Activated T-helper 2 cell treated with anti-CD3 and anti-CD28 coated beads, Interferon-gamma antibody, Interleukin-2, Interleukin-4, amounts not matched to agents 10 μg/mL and 5 μg/mL and 100 μg/mL, durations not matched to agents 14 hours and 24 hours and 36 hours (primary cell): ENCODE data around the gene ASCL3. TPM values are rescaled to one million over a fixed set of nuclear protein-coding genes. Genes with fewer than 3 reads are reported as not detected.
"Not testable (repeated sequence)": the region's sequence is repeated elsewhere in the genome, so short reads cannot be mapped to it uniquely, and the experiment has no call there.

ENCODE experiments used
- DNase-seq: peaks from one replicate; pipeline ENCODE4 v3.0.0; 2021; ENCODE audit warnings: low spot score
- H3K27ac Mint-ChIP-seq: one replicate; pipeline ENCODE4 v1.8.0; 2021; ENCODE audit warnings: mixed read lengths
- H3K27me3 Mint-ChIP-seq: one replicate; pipeline ENCODE4 v1.8.0; 2021; ENCODE audit warnings: low read depth, mixed read lengths
- H3K36me3 Mint-ChIP-seq: one replicate; pipeline ENCODE4 v1.8.0; 2021; ENCODE audit warnings: low read depth, mixed read lengths
- H3K4me1 Mint-ChIP-seq: one replicate; pipeline ENCODE4 v1.8.0; 2021; ENCODE audit warnings: low read depth, mixed read lengths
- H3K4me3 Mint-ChIP-seq: one replicate; pipeline ENCODE4 v1.8.0; 2021; ENCODE audit warnings: low read depth, mild to moderate bottlenecking, moderate library complexity, mixed read lengths
- H3K9me3 Mint-ChIP-seq: one replicate; pipeline ENCODE4 v1.8.0; 2021; ENCODE audit warnings: mixed read lengths
- intact Hi-C: fragments of 100-400 bp; cut with micrococcal nuclease; formaldehyde crosslinking; loops from one replicate; pipeline ENCODE4 v1.15.1; 2023
- total RNA-seq: library from RNA; stranded (reverse); gene quantifications from 2 replicates; pipeline ENCODE4 v1.2.3, GENCODE V29; 2022

Gene ASCL3, protein sequence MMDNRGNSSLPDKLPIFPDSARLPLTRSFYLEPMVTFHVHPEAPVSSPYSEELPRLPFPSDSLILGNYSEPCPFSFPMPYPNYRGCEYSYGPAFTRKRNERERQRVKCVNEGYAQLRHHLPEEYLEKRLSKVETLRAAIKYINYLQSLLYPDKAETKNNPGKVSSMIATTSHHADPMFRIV
- total RNA-seq, result not detected in 2 replicates

DNA sequence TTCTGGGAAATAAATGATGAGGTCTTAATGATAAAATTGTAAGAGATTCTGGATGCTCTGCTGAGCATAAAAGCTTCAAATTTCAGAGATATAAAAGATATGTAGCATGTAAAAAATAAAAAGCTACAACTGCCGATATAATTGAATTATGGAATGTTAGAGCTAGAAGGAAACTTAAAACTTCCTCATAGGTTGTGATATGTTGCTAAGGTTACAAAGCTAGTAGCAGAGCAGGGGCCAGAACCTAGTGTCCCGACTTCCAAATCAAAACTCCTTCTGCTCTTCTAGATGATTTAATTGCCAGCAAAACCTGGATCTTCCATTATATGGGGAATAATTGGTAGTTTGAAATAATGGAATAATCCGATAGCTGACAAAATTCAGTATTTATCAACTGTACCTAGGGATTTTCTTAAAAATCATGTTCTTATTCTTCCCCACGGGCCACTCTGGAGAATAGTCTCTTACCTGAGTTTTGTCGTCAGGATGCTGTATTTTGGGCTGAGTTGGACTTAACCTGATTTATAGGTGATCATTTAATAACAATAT is at the start of gene ASCL3:
Gene ASCL3 (minus strand): TSS at position 499 of the 549 bp plus-strand sequence. CDS start 4,855 bp downstream, outside the sequence.
- DNase-seq, result no peak
- Mint-ChIP-seq H3K27me3 (peaks cover 23% of the 10 kb centered on the region), H3K27ac (no peak within 1 kb of the TSS), H3K4me3 (no peak within 1 kb of the TSS), H3K36me3 (peaks cover 8% of the 10 kb centered on the region), H3K9me3 (no peaks in the 10 kb centered on the region), H3K4me1 (peaks cover 4% of the 10 kb centered on the region)
- intact Hi-C loops, result no loop called here

DNA sequence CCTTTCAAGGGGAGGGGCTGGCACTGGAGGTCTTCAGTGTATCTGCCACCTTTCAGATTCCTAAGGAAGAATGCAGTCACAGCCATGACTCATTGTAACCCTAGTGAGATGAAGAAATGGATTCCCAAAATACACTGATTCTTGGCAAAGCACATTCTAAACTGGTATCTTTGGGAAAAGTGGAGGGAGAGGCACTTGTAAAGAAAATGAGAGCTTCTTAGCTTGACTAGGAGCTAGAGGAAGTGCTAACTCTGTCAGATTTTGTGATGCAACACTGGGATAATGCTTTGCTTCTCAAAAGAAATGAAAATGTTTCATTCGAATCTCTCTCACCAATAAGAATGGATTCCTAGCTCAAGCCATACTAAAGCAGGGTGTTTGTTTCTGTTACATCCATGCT is 46.6 kb upstream of the ASCL3 start:
- no peaks in the 10 kb centered on the region for H3K36me3 Mint-ChIP-seq
- peaks cover 18% of the 10 kb centered on the region for H3K27me3 Mint-ChIP-seq
- H3K27ac Mint-ChIP-seq, result no peak overlapping the region
- no peaks in the 10 kb centered on the region for H3K9me3 Mint-ChIP-seq
- intact Hi-C loops, result no loop called here
- DNase-seq, result no peak
- H3K4me3 Mint-ChIP-seq, result no peak overlapping the region
- peaks cover 10% of the 10 kb centered on the region for H3K4me1 Mint-ChIP-seq

DNA sequence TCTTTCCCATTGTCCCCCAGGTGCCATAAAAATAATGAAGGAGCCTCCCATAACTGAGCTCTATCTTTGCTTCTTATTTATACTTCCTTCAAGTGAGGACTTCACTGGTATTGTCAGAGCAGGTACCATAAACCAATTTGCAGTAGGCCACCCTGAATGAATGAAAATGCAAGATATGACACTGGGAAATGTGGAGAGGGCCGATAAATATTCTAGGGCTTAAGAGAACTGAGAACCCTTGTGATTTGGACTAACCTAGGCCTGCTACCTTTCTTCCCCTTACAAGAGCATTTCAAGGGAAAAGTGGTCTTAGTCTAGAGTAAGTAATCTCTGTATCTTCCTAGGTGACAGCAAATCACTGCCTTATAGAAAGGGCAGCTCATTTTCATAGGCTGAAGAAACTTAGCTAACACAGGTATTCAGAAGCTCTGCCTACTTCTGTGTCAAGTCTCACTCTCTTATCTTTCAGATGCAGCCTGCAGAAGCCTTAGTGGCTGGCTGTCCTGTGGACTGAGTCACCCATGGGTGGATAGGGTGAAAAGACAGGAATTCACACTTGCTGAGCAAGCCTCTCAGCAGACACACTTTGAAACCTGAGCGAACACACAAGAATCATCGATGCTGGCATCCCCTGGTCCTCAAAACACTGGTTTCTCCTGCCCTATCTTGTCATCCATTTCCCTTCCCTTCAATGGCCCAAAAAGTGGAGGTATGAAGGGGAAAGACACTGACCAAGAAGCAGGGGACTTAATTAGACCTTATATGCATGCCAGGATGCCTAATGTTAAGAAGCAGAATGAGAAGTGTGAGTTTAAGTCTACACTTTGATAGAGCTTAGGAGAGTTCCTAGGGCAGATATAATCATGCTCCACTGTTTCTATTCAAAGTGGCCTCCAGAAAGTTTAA is 45.8 kb upstream of the ASCL3 start:
- intact Hi-C loops, result no loop called here
- Mint-ChIP-seq H3K27ac (no peak overlapping the region), H3K27me3 (peaks cover 13% of the 10 kb centered on the region), H3K4me3 (no peak overlapping the region), H3K9me3 (no peaks in the 10 kb centered on the region), H3K4me1 (peaks cover 13% of the 10 kb centered on the region), H3K36me3 (no peaks in the 10 kb centered on the region)
- DNase-seq, result no peak

DNA sequence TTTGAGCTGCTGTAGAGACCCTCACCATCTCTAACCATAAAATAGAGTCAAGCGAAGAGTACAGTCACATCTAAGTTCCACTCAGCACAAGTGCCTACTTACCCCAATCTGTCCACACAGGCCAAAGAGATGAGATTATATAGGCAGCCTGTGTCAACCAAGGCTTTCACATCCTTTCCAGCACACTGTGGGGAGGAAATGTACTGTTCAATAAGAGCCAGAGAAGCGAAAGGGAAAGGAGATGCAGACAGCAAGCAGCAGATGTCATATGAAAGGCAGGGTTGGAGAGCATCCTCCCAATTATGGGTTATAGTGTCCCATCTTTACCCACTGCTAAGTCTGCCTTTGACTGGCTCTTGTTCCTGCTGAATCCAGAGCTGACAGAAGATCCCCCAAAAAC is 44.6 kb upstream of the ASCL3 start:
- H3K36me3 Mint-ChIP-seq, result no peaks in the 10 kb centered on the region
- DNase-seq, result no peak
- H3K9me3 Mint-ChIP-seq, result no peaks in the 10 kb centered on the region
- H3K4me1 Mint-ChIP-seq, result peaks cover 15% of the 10 kb centered on the region
- H3K27ac Mint-ChIP-seq, result peak overlapping the region; percentile 10
- intact Hi-C loops, result no loop called here
- H3K27me3 Mint-ChIP-seq, result peaks cover 13% of the 10 kb centered on the region
- H3K4me3 Mint-ChIP-seq, result no peak overlapping the region

DNA sequence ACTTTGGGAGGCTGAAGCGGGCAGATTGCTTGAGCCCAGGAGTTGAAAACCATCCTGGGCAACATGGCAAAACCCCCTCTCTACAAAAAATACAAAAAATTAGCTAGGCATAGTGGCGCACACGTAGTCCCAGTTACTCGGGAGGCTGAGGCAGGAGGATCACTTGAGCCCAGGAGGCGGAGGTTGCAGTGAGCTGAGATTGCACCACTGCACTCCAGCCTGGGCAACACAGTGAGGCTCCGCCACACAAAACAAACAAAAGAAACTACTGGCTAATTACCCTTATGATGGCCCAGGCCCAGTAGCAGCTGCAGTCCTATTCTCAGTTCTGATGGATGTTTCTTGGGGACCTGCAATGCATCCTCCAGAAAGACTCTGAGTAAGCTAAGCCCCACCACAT is 44.0 kb upstream of the ASCL3 start:
- Mint-ChIP-seq H3K4me1 (peaks cover 15% of the 10 kb centered on the region), H3K27me3 (peaks cover 11% of the 10 kb centered on the region)
- H3K4me3 Mint-ChIP-seq, H3K9me3 Mint-ChIP-seq, H3K36me3 Mint-ChIP-seq, H3K27ac Mint-ChIP-seq, DNase-seq, intact Hi-C loops: not testable (repeated sequence)

DNA sequence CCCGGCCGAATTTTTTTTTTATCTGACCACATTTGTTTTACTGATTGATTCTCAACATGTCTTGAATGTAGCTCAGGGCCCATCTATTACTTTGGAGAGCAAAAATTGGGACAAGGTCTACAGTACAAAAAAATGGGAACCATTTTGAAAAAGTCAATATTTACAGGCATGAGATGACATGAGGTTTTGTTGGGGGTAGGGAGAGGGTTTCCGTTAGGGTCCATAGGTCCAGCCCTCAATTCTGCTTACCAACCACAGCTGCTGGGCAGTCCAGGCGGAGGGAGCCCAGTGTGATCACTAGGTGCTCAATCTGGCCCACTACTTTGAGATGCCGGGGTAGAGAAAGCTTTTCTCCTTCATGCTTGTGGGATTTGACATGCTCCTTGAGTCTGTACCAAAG is 42.6 kb upstream of the ASCL3 start:
- no peak overlapping the region for H3K4me3 Mint-ChIP-seq
- intact Hi-C loops, result no loop called here
- no peaks in the 10 kb centered on the region for H3K36me3 Mint-ChIP-seq
- H3K27ac Mint-ChIP-seq, result no peak overlapping the region
- H3K27me3 Mint-ChIP-seq, result peaks cover 11% of the 10 kb centered on the region
- DNase-seq, result no peak
- H3K9me3 Mint-ChIP-seq, result no peaks in the 10 kb centered on the region
- peaks cover 15% of the 10 kb centered on the region for H3K4me1 Mint-ChIP-seq

DNA sequence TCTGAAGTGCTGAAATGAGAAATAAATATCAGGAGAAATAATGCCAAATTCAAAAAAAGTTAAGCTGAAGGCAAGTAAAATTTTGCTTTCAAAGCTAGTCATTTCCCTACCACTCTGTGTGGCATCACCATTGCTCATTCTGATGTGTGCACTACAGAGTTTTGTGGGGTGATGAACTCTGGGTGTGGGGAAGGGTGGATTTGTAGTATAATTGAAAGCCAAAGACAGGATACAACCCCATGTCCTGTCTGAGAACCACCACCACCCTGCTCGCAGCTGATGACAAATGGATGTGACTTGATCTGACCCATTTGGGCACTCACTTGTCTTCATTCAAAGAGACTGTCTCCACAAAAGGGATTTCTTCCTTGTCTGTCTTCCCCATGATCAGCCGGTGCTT is 40.7 kb upstream of the ASCL3 start:
- Mint-ChIP-seq H3K9me3 (no peaks in the 10 kb centered on the region), H3K4me3 (no peak overlapping the region), H3K27me3 (no peaks in the 10 kb centered on the region), H3K36me3 (no peaks in the 10 kb centered on the region), H3K4me1 (peaks cover 13% of the 10 kb centered on the region), H3K27ac (no peak overlapping the region)
- DNase-seq, result no peak
- intact Hi-C loops, result no loop called here

DNA sequence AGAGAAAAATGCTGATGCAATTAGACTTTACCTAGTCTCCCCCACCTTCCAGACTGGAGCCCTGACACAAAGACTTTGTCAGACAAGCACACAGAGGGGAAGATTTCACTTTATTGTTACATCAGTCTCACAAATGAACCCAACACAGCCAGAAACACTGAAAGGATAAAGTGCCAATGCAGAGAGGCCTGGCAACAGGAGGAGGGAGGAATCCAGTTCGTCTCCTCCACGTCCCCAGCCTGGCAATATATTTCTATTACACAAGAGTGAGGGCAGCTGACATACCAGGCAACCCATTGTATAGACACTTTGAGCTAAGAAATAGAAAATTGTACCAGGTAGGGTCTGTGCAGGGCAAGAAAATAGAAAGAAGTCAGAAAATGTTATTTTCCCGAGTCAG is 37.7 kb upstream of the ASCL3 start:
- H3K27me3 Mint-ChIP-seq, result no peaks in the 10 kb centered on the region
- H3K36me3 Mint-ChIP-seq, result no peaks in the 10 kb centered on the region
- H3K9me3 Mint-ChIP-seq, result no peaks in the 10 kb centered on the region
- no peak overlapping the region for H3K4me3 Mint-ChIP-seq
- no peak overlapping the region for H3K27ac Mint-ChIP-seq
- intact Hi-C loops, result no loop called here
- H3K4me1 Mint-ChIP-seq, result peaks cover 5% of the 10 kb centered on the region
- DNase-seq, result no peak

DNA sequence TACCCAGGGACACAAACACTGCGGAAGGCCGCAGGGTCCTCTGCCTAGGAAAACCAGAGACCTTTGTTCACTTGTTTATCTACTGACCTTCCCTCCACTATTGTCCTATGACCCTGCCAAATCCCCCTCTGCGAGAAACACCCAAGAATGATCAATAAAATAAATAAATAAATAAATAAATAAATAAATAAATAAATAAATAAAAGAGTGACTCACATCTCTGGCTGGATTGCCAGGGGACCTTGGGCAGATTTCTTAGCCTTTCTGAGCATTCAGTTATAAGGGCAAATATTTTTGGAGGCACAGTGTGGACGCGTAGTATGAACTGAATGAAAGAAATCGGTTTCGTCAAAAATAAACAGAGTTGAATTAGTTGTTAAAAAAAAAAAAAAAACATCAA is 36.5 kb upstream of the ASCL3 start:
- intact Hi-C loops, DNase-seq, H3K4me3 Mint-ChIP-seq, H3K9me3 Mint-ChIP-seq, H3K27me3 Mint-ChIP-seq, H3K4me1 Mint-ChIP-seq, H3K36me3 Mint-ChIP-seq, H3K27ac Mint-ChIP-seq: not testable (repeated sequence)

DNA sequence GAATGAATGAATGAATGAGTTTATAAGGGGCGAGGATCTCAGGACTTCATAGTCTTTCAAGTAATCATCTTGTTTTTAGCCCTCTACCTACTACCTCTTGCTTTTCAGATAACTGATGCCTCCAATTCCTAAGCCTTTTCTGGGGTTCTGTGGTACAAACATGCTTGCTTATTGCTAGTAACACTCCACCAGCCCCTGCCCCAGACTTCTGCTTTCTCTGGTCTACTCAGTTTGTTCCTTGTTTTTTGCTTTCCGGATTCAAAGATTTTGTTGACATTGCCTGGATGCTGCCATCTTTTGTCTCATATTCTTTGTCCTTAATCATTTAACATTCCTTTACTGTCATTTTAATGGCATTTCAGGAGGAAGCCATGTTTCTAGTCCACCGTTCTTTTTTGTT is 30.3 kb upstream of the ASCL3 start:
- no peaks in the 10 kb centered on the region for H3K36me3 Mint-ChIP-seq
- no peak for DNase-seq
- intact Hi-C loops, result no loop called here
- H3K4me1 Mint-ChIP-seq, result peaks cover 2% of the 10 kb centered on the region
- no peak overlapping the region for H3K27ac Mint-ChIP-seq
- H3K4me3 Mint-ChIP-seq, result no peak overlapping the region
- H3K9me3 Mint-ChIP-seq, result no peaks in the 10 kb centered on the region
- H3K27me3 Mint-ChIP-seq, result no peaks in the 10 kb centered on the region

DNA sequence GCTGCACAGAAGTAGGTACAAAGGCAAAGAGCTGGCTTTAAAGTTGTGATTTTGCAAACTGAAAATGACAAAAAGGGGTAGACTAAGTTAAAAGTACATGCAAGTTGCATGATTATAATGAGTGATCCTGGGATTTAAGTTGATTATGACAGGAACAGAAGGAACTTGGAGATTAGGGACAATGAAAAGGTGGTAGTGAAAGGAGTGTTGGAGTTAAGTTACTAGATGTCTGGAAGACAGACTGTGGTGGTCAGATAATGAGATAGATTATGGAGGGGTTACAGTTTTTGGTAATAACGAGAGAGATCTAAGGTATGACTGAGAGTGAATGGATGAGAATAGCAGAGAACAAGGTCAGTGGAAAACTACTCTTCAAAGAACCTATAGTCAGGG is 29.1 kb upstream of the ASCL3 start:
- no peaks in the 10 kb centered on the region for H3K36me3 Mint-ChIP-seq
- H3K4me1 Mint-ChIP-seq, result peaks cover 2% of the 10 kb centered on the region
- H3K9me3 Mint-ChIP-seq, result no peaks in the 10 kb centered on the region
- H3K27me3 Mint-ChIP-seq, result no peaks in the 10 kb centered on the region
- intact Hi-C loops, result no loop called here
- H3K27ac Mint-ChIP-seq, result no peak overlapping the region
- no peak overlapping the region for H3K4me3 Mint-ChIP-seq
- DNase-seq, result no peak

DNA sequence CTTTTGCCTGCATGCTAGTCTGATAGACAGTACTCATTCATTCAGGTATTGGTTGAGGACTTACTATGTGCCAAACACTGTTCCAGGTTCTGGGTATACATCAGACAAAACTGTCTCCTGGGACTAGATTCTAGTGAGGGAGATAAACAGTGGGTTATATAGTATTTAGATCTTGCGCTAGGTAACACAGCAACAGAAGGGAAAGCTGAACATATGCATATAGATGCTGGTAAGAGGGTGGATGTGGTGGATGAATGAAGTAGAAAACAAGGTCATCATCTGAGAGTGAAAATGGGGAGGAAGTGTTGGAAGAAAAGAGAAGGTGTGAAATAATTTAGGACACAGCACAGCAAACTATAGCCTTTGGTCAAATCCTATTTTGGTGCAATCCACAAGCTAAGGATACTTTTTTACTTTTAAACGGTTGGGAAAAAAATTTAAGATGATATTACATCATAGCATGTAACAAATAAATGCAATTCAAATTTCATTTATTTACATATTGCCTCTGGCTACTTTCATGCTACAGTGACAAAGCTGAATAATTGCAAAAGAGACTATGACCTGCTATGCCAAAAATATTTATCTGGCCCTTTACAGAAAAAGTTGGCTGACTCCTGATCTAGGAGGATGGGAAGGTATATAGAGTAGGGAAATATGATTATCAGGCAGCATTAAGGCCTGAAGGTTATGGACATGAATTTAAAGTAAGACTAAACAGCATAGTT is 28.5 kb upstream of the ASCL3 start:
- Mint-ChIP-seq H3K4me3 (no peak overlapping the region), H3K36me3 (no peaks in the 10 kb centered on the region), H3K27ac (no peak overlapping the region), H3K9me3 (no peaks in the 10 kb centered on the region), H3K27me3 (no peaks in the 10 kb centered on the region), H3K4me1 (peaks cover 7% of the 10 kb centered on the region)
- intact Hi-C loops, result no loop called here
- DNase-seq, result no peak

DNA sequence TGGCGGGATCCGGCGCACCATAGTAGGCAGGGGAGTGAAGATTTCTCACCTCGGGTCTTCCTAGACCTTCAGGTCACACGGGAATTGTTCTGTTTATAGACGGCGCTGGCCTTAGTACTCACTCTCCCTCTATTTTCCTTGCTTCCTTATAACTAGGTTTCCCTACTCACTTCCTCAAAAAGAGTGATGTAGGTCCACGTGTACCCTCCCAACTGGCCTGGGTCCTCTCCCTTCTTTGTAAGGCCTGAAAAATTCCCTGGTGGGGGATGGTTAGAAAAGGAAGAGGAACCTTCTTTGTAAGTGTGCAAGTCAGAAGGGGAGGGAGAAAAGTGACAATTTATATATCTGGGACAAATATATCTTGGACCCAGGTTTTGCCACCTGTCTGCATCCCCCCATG is 24.4 kb upstream of the ASCL3 start:
- Mint-ChIP-seq H3K27me3 (no peaks in the 10 kb centered on the region), H3K4me3 (no peak overlapping the region), H3K27ac (no peak overlapping the region), H3K9me3 (no peaks in the 10 kb centered on the region), H3K4me1 (peaks cover 26% of the 10 kb centered on the region), H3K36me3 (no peaks in the 10 kb centered on the region)
- no peak for DNase-seq
- intact Hi-C loops, result no loop called here
